HepG2 (cell line): Measurements from ENCODE around the gene HTRA3. TPM values are rescaled to one million over a fixed set of nuclear protein-coding genes. Genes with fewer than 3 reads are reported as not detected.

Experiments used
- AGO1 ChIP-seq: fragments of 200-400 bp; formaldehyde crosslinking; IDR thresholded peaks from 2 replicates; pipeline ENCODE4 v1.6.1; 2017; ENCODE audit warnings: mild to moderate bottlenecking, low read depth, low read length, moderate library complexity; ENCODE audit not compliant: poor library complexity, severe bottlenecking
- ATF1 ChIP-seq: IDR thresholded peaks from 2 replicates; pipeline ENCODE4 v1.6.1; 2016; ENCODE audit warnings: mild to moderate bottlenecking, control low read depth
- EED ChIP-seq: sonication (generic); formaldehyde crosslinking; IDR thresholded peaks from 2 replicates; pipeline ENCODE4 v1.5.0; 2020; ENCODE audit warnings: mild to moderate bottlenecking, missing genetic modification reagents
- GABPB1 ChIP-seq: IDR thresholded peaks from 2 replicates; pipeline ENCODE4 v1.6.1; 2016; ENCODE audit warnings: mild to moderate bottlenecking, missing genetic modification reagents, moderate library complexity, missing compliant biosample characterization
- GATAD2A ChIP-seq: IDR thresholded peaks from 2 replicates; pipeline ENCODE4 v1.6.1; 2016
- HNRNPLL ChIP-seq: fragments of 200-400 bp; formaldehyde crosslinking; IDR thresholded peaks from 2 replicates; pipeline ENCODE4 v1.6.1; 2017; ENCODE audit warnings: mild to moderate bottlenecking, low read depth, low read length; ENCODE audit not compliant: poor library complexity, severe bottlenecking
- KDM2A ChIP-seq: sonication (generic); formaldehyde crosslinking; IDR thresholded peaks from 2 replicates; pipeline ENCODE4 v1.4.0; 2020; ENCODE audit warnings: low read depth, missing genetic modification reagents, borderline replicate concordance
- NPAS2 ChIP-seq: sonication (generic); formaldehyde crosslinking; IDR thresholded peaks from 2 replicates; pipeline ENCODE4 v1.8.0; 2022; ENCODE audit warnings: mild to moderate bottlenecking, missing genetic modification reagents, borderline replicate concordance
- NR2F1 ChIP-seq, 2 experiments: fragments of 450-650 bp in 1 of 2; formaldehyde crosslinking in 1 of 2; IDR thresholded peaks; 2 replicates each; pipeline versions ENCODE4 v1.5.0 to v1.6.1; 2016 to 2020; ENCODE audit warnings: mild to moderate bottlenecking in 1 of 2, missing compliant biosample characterization in 1 of 2, missing genetic modification reagents in 1 of 2, moderate library complexity in 1 of 2
- RBM22 ChIP-seq: fragments of 200-400 bp; formaldehyde crosslinking; optimal IDR thresholded peaks from 2 replicates; pipeline ENCODE3; 2017; ENCODE audit warnings: mild to moderate bottlenecking, low read length, moderate library complexity
- SALL1 ChIP-seq: sonication (generic); formaldehyde crosslinking; IDR thresholded peaks from 2 replicates; pipeline ENCODE4 v1.8.0; 2022; ENCODE audit warnings: mild to moderate bottlenecking, missing genetic modification reagents
- SAP130 ChIP-seq: IDR thresholded peaks from 2 replicates; pipeline ENCODE4 v1.6.1; 2016; ENCODE audit warnings: low read depth
- SMC3 ChIP-seq: IDR thresholded peaks from 2 replicates; pipeline ENCODE4 v1.6.1; 2011; ENCODE audit warnings: low read length, improper control_type of control experiment
- SNAPC2 ChIP-seq: sonication (generic); formaldehyde crosslinking; IDR thresholded peaks from 2 replicates; pipeline ENCODE4 v1.8.1; 2022; ENCODE audit warnings: mild to moderate bottlenecking, missing genetic modification reagents
- SSRP1 ChIP-seq: IDR thresholded peaks from 2 replicates; pipeline ENCODE4 v1.6.1; 2016; ENCODE audit warnings: control low read depth
- ZBTB7A ChIP-seq: sonication (generic); formaldehyde crosslinking; IDR thresholded peaks from 2 replicates; pipeline ENCODE4 v1.8.0; 2022; ENCODE audit warnings: mild to moderate bottlenecking, missing genetic modification reagents
- ZNF205 ChIP-seq: IDR thresholded peaks from 2 replicates; pipeline ENCODE4 v1.6.1; 2018; ENCODE audit warnings: missing biosample characterization, missing genetic modification reagents
- ZNF563 ChIP-seq: sonication (generic); formaldehyde crosslinking; IDR thresholded peaks from 2 replicates; pipeline ENCODE4 v1.8.0; 2022; ENCODE audit warnings: mild to moderate bottlenecking, moderate library complexity, missing genetic modification reagents
- ZNF607 ChIP-seq: sonication (generic); formaldehyde crosslinking; IDR thresholded peaks from 2 replicates; pipeline ENCODE4 v1.5.1; 2020; ENCODE audit warnings: missing genetic modification reagents, mild to moderate bottlenecking, borderline replicate concordance
- ZNF615 ChIP-seq: sonication (generic); formaldehyde crosslinking; IDR thresholded peaks from 2 replicates; pipeline ENCODE4 v1.5.0; 2020; ENCODE audit warnings: mild to moderate bottlenecking, missing genetic modification reagents, borderline replicate concordance
- ZNF777 ChIP-seq: sonication (generic); formaldehyde crosslinking; IDR thresholded peaks from 2 replicates; pipeline ENCODE4 v1.4.0; 2020; ENCODE audit warnings: missing genetic modification reagents
- ZNF792 ChIP-seq: IDR thresholded peaks from 2 replicates; pipeline ENCODE4 v1.6.1; 2016
- polyA plus RNA-seq, 8 experiments: library from polyadenylated mRNA; depleted of rRNA in 3 of 8; stranded (reverse) in 7 of 8; unstranded in 1 of 8; fragments of >200 nt; fragmentation: Illumina TruSeq in 4 of 8; extraction: Trizol in 4 of 8; gene quantifications; 2 replicates each; pipeline versions ENCODE4 v1.2.1 to v1.2.3, GENCODE V29; 2011 to 2016; ENCODE audit warnings: low read depth in 4 of 8, missing spikeins in 1 of 8, mixed read lengths in 1 of 8; ENCODE audit not compliant: insufficient read depth in 1 of 8
- total RNA-seq, 5 experiments: library from RNA; depleted of rRNA; stranded (reverse); fragments of >200 nt; fragmentation: Illumina TruSeq; extraction: Trizol; gene quantifications; 2 replicates each; pipeline ENCODE4 v1.2.3, GENCODE V29; 2016; ENCODE audit warnings: low read depth in 1 of 5
- TF ChIP-seq, protein P1 (sequence below), 2 experiments: sonication (generic) in 1 of 2; formaldehyde crosslinking in 1 of 2; IDR thresholded peaks; 2 replicates each; pipeline versions ENCODE4 v1.4.0 to v1.6.1; 2018 to 2020; ENCODE audit warnings: missing genetic modification reagents in 2 of 2, borderline replicate concordance in 1 of 2, low read depth in 1 of 2, mild to moderate bottlenecking in 1 of 2, missing biosample characterization in 1 of 2
- TF ChIP-seq, protein P2 (sequence below): sonication (generic); formaldehyde crosslinking; IDR thresholded peaks from 2 replicates; pipeline ENCODE4 v1.4.0; 2020; ENCODE audit warnings: missing genetic modification reagents
- TF ChIP-seq, protein P3 (sequence below): sonication (generic); formaldehyde crosslinking; IDR thresholded peaks from 2 replicates; pipeline ENCODE4 v1.9.0; 2022; ENCODE audit warnings: missing genetic modification reagents, mild to moderate bottlenecking, borderline replicate concordance

Gene HTRA3
- total and polyA plus RNA-seq, 2 of the 13 experiments (the other 11 are each of a cell fraction or from before 2014, with no cell fraction given), result 0.17 TPM; not detected in 1

DNA sequence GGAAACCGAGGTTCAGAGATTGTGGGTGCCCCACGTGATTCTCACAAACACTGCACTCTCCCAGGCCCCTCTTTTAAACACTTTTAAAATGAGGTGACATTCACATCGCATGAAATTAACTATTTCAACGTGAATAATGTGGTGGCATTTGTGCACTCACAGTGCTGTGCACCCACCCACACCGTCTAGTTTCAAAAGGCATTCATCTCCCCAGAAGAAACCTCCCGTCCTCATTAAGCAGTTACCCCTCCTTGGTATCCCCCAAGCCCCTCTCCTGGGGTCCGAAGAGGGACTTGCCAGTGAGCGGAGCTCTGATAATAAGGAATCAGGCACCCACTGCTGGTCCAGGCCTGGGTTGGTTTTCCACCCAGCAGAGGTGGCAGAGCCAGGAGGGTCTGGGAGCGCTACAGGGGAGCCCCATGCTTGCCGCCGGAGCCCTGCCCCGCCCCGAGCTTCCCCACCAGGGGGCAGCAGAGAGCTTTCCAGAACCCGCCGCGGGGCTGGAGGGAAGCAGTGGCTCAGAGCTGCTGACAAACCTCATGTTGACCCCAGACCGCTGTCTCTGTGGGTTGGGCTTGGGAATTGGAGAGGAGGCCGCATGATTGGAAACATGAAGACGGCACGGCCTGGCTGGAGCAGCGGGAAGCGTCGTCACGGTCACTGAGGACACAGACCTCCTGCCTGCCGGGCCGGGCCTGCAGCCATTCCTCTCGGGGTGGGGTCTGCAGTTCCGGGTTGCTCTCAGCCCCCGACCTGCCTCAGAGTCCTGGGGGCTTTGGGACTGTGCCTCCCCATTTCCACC, 27.5 kb upstream of the HTRA3 start (continued):
- TF ChIP-seq ZNF607 (CRISPR knock-in tag) (peak; percentile 49; the same call in 1 of the 2 replicates), GATAD2A (0 out of 2 replicates have a peak, but pooled peaks have one; percentile 18), NR2F1 (CRISPR knock-in tag; IDR thresholded peaks at IDR 0.05) (no peak), SALL1 (peak; percentile 31; the same call in 1 of the 2 replicates), NPAS2 (0 out of 2 replicates have a peak, but pooled peaks have one; percentile 43), SNAPC2 (CRISPR knock-in tag) (0 out of 2 replicates have a peak, but pooled peaks have one; percentile 56), ZNF777 (CRISPR knock-in tag) (no peak), ZNF792 (CRISPR knock-in tag) (peak; percentile 25; the same call in 1 of the 2 replicates), SAP130 (CRISPR knock-in tag) (0 out of 2 replicates have a peak, but pooled peaks have one; percentile 12), RBM22 (peak; percentile 60), HNRNPLL (peak; percentile 14), ZNF563 (no peak), KDM2A (CRISPR knock-in tag) (peak; percentile 91), AGO1 (peak; percentile 91), ATF1 (CRISPR knock-in tag) (no peak), SSRP1 (CRISPR knock-in tag) (peak; percentile 81; the same call in 1 of the 2 replicates), GABPB1 (peak; percentile 32; the same call in 1 of the 2 replicates), EED (no peak), SMC3 (peak; percentile 39; the same call in 1 of the 2 replicates), ZNF205 (CRISPR knock-in tag) (no peak), ZNF615 (CRISPR knock-in tag) (no peak), ZBTB7A (CRISPR knock-in tag) (peak; percentile 47; the same call in 1 of the 2 replicates)
- TF ChIP-seq, protein P1, sequence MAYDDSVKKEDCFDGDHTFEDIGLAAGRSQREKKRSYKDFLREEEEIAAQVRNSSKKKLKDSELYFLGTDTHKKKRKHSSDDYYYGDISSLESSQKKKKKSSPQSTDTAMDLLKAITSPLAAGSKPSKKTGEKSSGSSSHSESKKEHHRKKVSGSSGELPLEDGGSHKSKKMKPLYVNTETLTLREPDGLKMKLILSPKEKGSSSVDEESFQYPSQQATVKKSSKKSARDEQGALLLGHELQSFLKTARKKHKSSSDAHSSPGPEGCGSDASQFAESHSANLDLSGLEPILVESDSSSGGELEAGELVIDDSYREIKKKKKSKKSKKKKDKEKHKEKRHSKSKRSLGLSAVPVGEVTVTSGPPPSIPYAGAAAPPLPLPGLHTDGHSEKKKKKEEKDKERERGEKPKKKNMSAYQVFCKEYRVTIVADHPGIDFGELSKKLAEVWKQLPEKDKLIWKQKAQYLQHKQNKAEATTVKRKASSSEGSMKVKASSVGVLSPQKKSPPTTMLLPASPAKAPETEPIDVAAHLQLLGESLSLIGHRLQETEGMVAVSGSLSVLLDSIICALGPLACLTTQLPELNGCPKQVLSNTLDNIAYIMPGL (CRISPR knock-in tag; IDR thresholded peaks at IDR 0.05; ENCODE audit: borderline replicate concordance in 1 of 2, low read depth in 1 of 2), result 0 out of 4 replicates have a peak, but pooled peaks of 1 of the 2 experiments have one; percentile 20
- TF ChIP-seq, protein P2, sequence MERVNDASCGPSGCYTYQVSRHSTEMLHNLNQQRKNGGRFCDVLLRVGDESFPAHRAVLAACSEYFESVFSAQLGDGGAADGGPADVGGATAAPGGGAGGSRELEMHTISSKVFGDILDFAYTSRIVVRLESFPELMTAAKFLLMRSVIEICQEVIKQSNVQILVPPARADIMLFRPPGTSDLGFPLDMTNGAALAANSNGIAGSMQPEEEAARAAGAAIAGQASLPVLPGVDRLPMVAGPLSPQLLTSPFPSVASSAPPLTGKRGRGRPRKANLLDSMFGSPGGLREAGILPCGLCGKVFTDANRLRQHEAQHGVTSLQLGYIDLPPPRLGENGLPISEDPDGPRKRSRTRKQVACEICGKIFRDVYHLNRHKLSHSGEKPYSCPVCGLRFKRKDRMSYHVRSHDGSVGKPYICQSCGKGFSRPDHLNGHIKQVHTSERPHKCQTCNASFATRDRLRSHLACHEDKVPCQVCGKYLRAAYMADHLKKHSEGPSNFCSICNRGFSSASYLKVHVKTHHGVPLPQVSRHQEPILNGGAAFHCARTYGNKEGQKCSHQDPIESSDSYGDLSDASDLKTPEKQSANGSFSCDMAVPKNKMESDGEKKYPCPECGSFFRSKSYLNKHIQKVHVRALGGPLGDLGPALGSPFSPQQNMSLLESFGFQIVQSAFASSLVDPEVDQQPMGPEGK (CRISPR knock-in tag), result 0 out of 2 replicates have a peak, but pooled peaks have one; percentile 17
- TF ChIP-seq, protein P3, sequence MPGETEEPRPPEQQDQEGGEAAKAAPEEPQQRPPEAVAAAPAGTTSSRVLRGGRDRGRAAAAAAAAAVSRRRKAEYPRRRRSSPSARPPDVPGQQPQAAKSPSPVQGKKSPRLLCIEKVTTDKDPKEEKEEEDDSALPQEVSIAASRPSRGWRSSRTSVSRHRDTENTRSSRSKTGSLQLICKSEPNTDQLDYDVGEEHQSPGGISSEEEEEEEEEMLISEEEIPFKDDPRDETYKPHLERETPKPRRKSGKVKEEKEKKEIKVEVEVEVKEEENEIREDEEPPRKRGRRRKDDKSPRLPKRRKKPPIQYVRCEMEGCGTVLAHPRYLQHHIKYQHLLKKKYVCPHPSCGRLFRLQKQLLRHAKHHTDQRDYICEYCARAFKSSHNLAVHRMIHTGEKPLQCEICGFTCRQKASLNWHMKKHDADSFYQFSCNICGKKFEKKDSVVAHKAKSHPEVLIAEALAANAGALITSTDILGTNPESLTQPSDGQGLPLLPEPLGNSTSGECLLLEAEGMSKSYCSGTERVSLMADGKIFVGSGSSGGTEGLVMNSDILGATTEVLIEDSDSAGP, result peak; percentile 43; the same call in 1 of the 2 replicates
